Activated naive CD8-positive, alpha-beta T cell treated with anti-CD3 and anti-CD28 coated beads for 36 hours (primary cell): ENCODE measurements around the gene MPIG6B. TPM values are rescaled to one million over a fixed set of nuclear protein-coding genes. Genes with fewer than 3 reads are reported as not detected.
A peak's percentile ranks its signal among the peaks of the same experiment; 100 is the strongest.
"Not testable (repeated sequence)": the region's sequence is repeated elsewhere in the genome, so short reads cannot be mapped to it uniquely, and the experiment has no call there.

ENCODE experiments used
- DNase-seq: peaks from one replicate; pipeline ENCODE4 v3.0.0; 2021
- H3K27ac Mint-ChIP-seq: one replicate; pipeline ENCODE4 v1.8.0; 2022; ENCODE audit warnings: mild to moderate bottlenecking, moderate library complexity, mixed read lengths
- H3K27me3 Mint-ChIP-seq: one replicate; pipeline ENCODE4 v1.8.0; 2022; ENCODE audit warnings: mild to moderate bottlenecking, mixed read lengths
- H3K36me3 Mint-ChIP-seq: one replicate; pipeline ENCODE4 v1.8.0; 2021; ENCODE audit warnings: mild to moderate bottlenecking, mixed read lengths
- H3K4me1 Mint-ChIP-seq: one replicate; pipeline ENCODE4 v1.8.0; 2021; ENCODE audit warnings: mixed read lengths
- H3K4me3 Mint-ChIP-seq: one replicate; pipeline ENCODE4 v1.8.0; 2022; ENCODE audit warnings: mild to moderate bottlenecking, moderate library complexity, mixed read lengths
- H3K9me3 Mint-ChIP-seq: one replicate; pipeline ENCODE4 v1.8.0; 2022; ENCODE audit warnings: mixed read lengths
- total RNA-seq, 2 experiments: library from RNA; stranded (reverse); gene quantifications; one replicate each; pipeline ENCODE4 v1.2.3, GENCODE V29; 2021

Gene MPIG6B
- total RNA-seq, 2 experiments from 2014 or later = 0.16 to 0.56 TPM

GRCh38 chr6:31691078-31691463, 32.1 kb upstream of the MPIG6B start:
- no peak overlapping the region for H3K4me3 Mint-ChIP-seq
- peaks cover 2% of the 10 kb centered on the region for H3K4me1 Mint-ChIP-seq
- peaks cover 7% of the 10 kb centered on the region for H3K36me3 Mint-ChIP-seq

DNA sequence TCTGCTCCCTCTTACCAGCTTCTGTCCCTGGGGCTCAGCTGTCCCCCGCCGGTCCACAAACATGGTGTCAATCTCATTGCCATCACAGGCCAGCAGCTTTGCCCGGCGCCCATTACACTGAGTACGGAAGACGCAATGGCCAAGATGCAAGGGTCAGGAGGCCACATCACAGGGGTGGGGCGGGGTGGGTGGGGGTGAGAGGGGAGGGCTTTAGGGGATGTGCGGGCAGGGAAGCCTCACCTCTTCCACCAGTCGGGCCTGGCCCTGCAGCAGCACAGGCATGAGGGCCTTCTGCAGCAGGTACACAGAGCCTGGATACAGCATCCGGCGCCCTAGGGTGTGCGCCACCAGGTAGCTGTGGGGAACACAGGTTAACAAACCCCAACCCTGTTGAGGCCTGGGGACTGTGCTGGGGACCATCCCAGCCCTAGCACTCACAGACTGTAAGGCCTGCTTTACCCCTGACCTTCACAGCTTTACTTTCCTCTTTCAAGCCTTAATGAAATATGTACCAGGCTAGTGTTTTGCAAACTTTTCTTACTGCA, 31.5 kb upstream of the MPIG6B start:
- Mint-ChIP-seq H3K27me3 (no peaks in the 10 kb centered on the region), H3K4me1 (peaks cover 2% of the 10 kb centered on the region), H3K36me3 (peaks cover 7% of the 10 kb centered on the region), H3K27ac (no peak overlapping the region), H3K9me3 (no peaks in the 10 kb centered on the region), H3K4me3 (no peak overlapping the region)
- DNase-seq = no peak

More at GRCh38 chr6:31691078-31691463, 32.1 kb upstream of the MPIG6B start:
- no peak for DNase-seq
- Mint-ChIP-seq H3K27ac (no peak overlapping the region), H3K9me3 (no peaks in the 10 kb centered on the region), H3K27me3 (no peaks in the 10 kb centered on the region)

DNA sequence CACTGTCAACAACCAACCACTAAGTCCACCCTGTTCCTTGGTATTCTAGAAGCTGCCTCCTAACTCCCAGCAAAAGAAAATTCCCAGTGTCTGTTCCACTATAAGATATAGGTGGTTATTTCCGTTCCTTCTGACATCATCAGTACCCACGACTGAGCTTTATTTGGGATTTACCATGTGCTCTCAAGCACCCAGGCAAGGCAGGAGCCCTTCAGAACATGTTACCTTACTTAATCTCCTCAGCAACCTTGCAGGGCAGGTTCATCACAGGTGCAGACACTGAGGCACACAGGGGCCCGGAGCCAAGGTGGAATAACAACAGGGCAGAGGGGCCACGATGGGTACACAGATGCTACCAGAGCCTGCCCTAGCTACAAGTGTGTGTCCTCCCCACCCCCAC, 30.8 kb upstream of the MPIG6B start:
- H3K36me3 Mint-ChIP-seq = peaks cover 7% of the 10 kb centered on the region
- DNase-seq = no peak
- peaks cover 2% of the 10 kb centered on the region for H3K4me1 Mint-ChIP-seq
- H3K27me3 Mint-ChIP-seq = no peaks in the 10 kb centered on the region
- no peaks in the 10 kb centered on the region for H3K9me3 Mint-ChIP-seq
- no peak overlapping the region for H3K27ac Mint-ChIP-seq
- no peak overlapping the region for H3K4me3 Mint-ChIP-seq

DNA sequence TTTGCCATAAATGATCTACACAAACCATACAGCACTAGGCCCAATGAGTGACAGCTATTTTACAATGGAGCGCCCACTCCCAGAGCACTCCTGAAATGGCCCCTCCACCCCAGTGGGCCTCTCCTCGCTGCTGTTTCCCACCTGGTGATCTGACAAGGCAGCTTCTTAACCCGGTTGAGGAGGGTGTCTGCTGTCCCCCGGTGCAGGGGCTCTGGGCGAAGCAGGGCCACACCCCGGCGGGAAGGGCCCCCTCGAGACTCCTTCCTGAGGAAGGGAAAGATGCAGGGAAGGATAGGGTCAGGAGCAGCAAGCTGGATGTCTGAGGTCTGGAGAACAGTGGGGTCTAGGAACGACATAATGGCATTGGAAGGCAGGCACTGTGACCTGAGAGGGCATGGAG, 30.3 kb upstream of the MPIG6B start:
- peaks cover 7% of the 10 kb centered on the region for H3K36me3 Mint-ChIP-seq
- peaks cover 6% of the 10 kb centered on the region for H3K4me1 Mint-ChIP-seq
- H3K4me3 Mint-ChIP-seq = no peak overlapping the region
- no peaks in the 10 kb centered on the region for H3K27me3 Mint-ChIP-seq
- H3K27ac Mint-ChIP-seq = no peak overlapping the region
- DNase-seq = no peak
- no peaks in the 10 kb centered on the region for H3K9me3 Mint-ChIP-seq

DNA sequence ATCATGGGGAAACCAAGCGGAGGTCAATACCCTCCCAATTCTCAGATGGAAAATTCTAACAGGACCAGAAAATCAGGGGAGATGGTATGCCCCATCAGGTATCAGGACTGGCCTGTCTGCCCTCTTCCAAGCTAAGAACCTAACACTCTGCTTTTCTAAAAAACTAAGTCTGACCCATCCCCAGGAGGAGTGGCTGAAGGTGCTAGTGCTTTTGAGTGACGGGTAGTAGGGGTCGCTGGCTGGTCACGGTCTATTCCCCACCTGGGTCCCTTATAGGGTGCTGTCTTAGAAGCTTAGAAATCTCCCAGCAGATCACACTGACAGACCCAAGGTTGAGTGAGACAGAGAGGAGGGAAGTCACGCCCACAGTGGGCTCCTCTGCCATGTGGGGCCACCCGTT, 29.6 kb upstream of the MPIG6B start:
- H3K36me3 Mint-ChIP-seq = peaks cover 7% of the 10 kb centered on the region
- no peak for DNase-seq
- H3K4me1 Mint-ChIP-seq = peaks cover 7% of the 10 kb centered on the region

GRCh38 chr6:31697555-31697954, 25.6 kb upstream of the MPIG6B start:
- H3K36me3 Mint-ChIP-seq = peaks cover 8% of the 10 kb centered on the region
- peaks cover 18% of the 10 kb centered on the region for H3K4me1 Mint-ChIP-seq
- no peak for DNase-seq
- H3K27me3 Mint-ChIP-seq = no peaks in the 10 kb centered on the region
- H3K4me3 Mint-ChIP-seq = no peak overlapping the region
- no peak overlapping the region for H3K27ac Mint-ChIP-seq
- no peaks in the 10 kb centered on the region for H3K9me3 Mint-ChIP-seq

More for the DNA sequence above, 29.6 kb upstream of the MPIG6B start:
- no peak overlapping the region for H3K4me3 Mint-ChIP-seq
- H3K27ac Mint-ChIP-seq = no peak overlapping the region
- H3K27me3 Mint-ChIP-seq = no peaks in the 10 kb centered on the region
- no peaks in the 10 kb centered on the region for H3K9me3 Mint-ChIP-seq

DNA sequence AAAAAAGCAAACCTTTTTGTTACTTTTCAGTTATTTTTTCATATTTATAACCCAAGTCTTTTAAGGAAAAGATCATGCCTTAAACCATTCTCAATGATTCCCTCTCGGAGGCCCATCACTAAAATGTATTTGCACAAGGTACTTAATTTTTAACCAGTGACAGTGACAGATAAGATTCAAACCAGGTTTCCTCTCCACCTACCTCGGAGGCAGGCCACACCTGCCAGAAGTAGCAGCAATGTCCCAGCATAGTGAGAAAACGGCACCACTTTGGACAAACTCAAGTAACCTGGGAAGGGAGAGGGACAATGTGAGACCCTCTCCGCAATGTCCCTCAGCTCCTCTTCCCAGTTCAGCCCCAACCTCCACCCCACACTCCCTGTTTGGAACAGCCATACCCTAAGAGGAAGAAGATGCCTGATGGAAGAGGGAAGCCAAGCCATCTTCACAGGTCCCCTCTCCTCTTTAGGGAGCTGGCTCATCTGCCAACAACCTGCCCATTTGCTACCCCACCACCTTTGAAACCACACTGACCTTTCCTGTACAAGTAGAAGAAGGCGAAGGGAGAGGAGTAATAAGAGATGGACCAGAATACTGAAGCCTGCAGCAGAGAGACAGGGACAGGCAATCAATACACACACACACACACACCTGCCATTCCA, 22.3 kb upstream of the MPIG6B start:
- DNase-seq = no peak
- peaks cover 18% of the 10 kb centered on the region for H3K4me1 Mint-ChIP-seq
- H3K27ac Mint-ChIP-seq = no peak overlapping the region
- H3K9me3 Mint-ChIP-seq = no peaks in the 10 kb centered on the region
- H3K36me3 Mint-ChIP-seq = peaks cover 3% of the 10 kb centered on the region
- peak overlapping the region; percentile 22 for H3K4me3 Mint-ChIP-seq
- no peaks in the 10 kb centered on the region for H3K27me3 Mint-ChIP-seq

DNA sequence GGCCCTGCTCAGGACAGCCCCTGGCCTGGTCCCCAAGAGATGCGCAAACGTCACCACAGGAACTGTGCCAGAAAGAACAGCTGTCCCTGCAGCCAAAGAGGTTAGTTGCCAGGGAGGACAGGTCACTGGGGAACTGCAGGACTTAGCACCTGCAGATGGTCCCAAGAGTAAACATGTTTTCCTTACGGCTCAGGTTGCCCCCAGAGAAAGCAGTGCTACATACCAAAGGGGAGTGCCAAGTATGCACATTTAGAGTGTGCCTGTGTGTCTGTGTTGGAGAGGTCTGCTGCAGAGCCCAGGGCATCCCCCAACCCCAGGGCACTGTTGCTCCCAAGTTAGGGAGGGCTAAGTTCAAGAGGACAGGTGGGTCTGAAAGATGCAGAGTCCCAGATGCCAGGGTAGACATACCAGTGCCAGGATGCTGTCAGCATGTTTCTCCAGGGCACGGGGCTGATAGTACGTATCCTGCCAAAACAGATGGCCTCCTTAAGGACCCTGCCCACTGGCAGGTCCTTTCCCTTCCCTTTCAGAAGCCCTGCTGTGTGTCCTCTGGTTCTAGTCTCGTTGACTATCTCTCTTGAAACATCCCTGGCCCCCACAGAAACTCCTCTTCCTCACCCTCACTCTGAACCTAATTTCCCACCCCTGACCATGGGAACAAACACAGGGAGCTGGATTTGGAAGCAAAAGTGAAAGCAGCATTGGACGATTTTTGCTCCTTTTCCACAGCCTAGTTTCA, 21.3 kb upstream of the MPIG6B start:
- peaks cover 3% of the 10 kb centered on the region for H3K36me3 Mint-ChIP-seq
- H3K4me1 Mint-ChIP-seq = peaks cover 18% of the 10 kb centered on the region
- peak overlapping the region; percentile 97 for H3K4me3 Mint-ChIP-seq
- H3K9me3 Mint-ChIP-seq = no peaks in the 10 kb centered on the region
- peak overlapping the region; percentile 95 for H3K27ac Mint-ChIP-seq
- DNase-seq = no peak
- H3K27me3 Mint-ChIP-seq = no peaks in the 10 kb centered on the region

DNA sequence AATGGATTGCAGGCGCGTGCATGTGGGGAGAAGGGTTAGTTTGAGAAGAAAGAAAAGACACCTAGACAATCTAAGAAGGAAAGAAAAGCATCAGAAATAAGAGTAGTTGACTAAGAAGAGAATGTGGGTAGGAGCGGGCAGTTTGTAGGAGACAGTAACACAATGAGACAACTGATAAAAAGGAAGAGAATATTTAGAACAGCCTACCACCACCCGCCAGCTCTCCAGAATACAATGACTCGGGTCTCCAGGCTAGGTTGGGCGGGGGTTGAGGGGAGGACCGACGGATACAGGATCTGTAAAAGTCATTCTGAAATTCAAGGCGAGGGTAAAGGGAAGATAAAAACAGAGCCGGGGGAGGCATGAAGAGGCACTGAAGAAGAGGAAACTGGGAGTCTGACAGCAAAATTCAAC, 20.8 kb upstream of the MPIG6B start:
- H3K27ac Mint-ChIP-seq = peak overlapping the region; percentile 95
- H3K4me3 Mint-ChIP-seq = peak overlapping the region; percentile 97
- H3K4me1 Mint-ChIP-seq = peaks cover 18% of the 10 kb centered on the region
- H3K36me3 Mint-ChIP-seq = peaks cover 3% of the 10 kb centered on the region
- H3K9me3 Mint-ChIP-seq = no peaks in the 10 kb centered on the region
- no peaks in the 10 kb centered on the region for H3K27me3 Mint-ChIP-seq
- no peak for DNase-seq

GRCh38 chr6:31702819-31703716, 20.1 kb upstream of the MPIG6B start, which contains the start of gene ABHD16A:
Gene ABHD16A (minus strand): TSS chr6:31703324. CDS start chr6:31703281, 43 bp downstream.
- DNase-seq = peak; percentile 98
- H3K9me3 Mint-ChIP-seq = no peaks in the 10 kb centered on the region
- H3K4me1 Mint-ChIP-seq = peaks cover 13% of the 10 kb centered on the region
- peak within 1 kb of the TSS; percentile 95 for H3K27ac Mint-ChIP-seq
- peak within 1 kb of the TSS; percentile 97 for H3K4me3 Mint-ChIP-seq
- no peaks in the 10 kb centered on the region for H3K27me3 Mint-ChIP-seq
- peaks cover 3% of the 10 kb centered on the region for H3K36me3 Mint-ChIP-seq

- Mint-ChIP-seq H3K27ac (no peak overlapping the region), H3K4me1 (peaks cover 14% of the 10 kb centered on the region), H3K27me3 (no peaks in the 10 kb centered on the region), H3K9me3 (no peaks in the 10 kb centered on the region), H3K4me3 (no peak overlapping the region), H3K36me3 (peaks cover 3% of the 10 kb centered on the region)
- no peak for DNase-seq
Measured at GRCh38 chr6:31705931-31706330, 17.2 kb upstream of the MPIG6B start.

DNA sequence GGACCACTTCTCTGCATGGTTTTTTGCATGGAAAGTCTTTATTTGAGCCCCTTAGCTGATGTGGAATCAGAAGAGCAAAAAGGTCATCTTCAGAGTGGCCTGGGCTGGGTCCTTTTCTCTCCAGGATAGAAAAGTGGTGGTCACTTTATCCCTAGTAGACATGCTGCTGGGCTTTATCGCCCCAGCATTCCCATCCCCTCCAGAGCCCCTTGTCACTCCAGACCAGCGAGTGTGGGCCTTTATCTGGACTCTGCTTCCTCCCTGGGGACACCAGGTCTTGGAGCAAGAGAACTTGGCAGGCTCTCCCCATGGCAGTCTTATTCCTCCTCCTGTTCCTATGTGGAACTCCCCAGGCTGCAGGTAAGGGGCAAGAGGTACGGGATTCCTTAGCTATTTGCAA, 16.6 kb upstream of the MPIG6B start, which contains the start of gene LY6G6F:
Gene LY6G6F (plus strand): TSS at position 268 of the 400 bp plus-strand sequence. CDS start 41 bp downstream, at position 309.
- no peak for DNase-seq
- H3K36me3 Mint-ChIP-seq = peaks cover 3% of the 10 kb centered on the region
- no peak within 1 kb of the TSS for H3K4me3 Mint-ChIP-seq
- H3K9me3 Mint-ChIP-seq = no peaks in the 10 kb centered on the region
- no peaks in the 10 kb centered on the region for H3K27me3 Mint-ChIP-seq
- no peak within 1 kb of the TSS for H3K27ac Mint-ChIP-seq
- H3K4me1 Mint-ChIP-seq = peaks cover 10% of the 10 kb centered on the region

DNA sequence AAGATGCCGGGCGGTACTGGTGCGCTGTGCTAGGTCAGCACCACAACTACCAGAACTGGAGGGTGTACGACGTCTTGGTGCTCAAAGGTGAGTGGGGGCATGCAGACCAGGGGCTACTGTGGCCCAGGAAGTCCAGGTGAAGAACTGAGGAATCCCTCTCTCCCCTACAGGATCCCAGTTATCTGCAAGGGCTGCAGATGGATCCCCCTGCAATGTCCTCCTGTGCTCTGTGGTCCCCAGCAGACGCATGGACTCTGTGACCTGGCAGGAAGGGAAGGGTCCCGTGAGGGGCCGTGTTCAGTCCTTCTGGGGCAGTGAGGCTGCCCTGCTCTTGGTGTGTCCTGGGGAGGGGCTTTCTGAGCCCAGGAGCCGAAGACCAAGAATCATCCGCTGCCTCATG, 15.5 kb upstream of the MPIG6B start:
- H3K27me3 Mint-ChIP-seq = no peaks in the 10 kb centered on the region
- no peak overlapping the region for H3K4me3 Mint-ChIP-seq
- H3K9me3 Mint-ChIP-seq = no peaks in the 10 kb centered on the region
- peaks cover 7% of the 10 kb centered on the region for H3K4me1 Mint-ChIP-seq
- peaks cover under 1% of the 10 kb centered on the region for H3K36me3 Mint-ChIP-seq
- no peak overlapping the region for H3K27ac Mint-ChIP-seq
- no peak for DNase-seq

- no peak overlapping the region for H3K4me3 Mint-ChIP-seq
- H3K36me3 Mint-ChIP-seq = no peaks in the 10 kb centered on the region
- H3K27ac Mint-ChIP-seq = no peak overlapping the region
Measured at GRCh38 chr6:31708224-31708623, 14.9 kb upstream of the MPIG6B start.

GRCh38 chr6:31709157-31709556, 14.0 kb upstream of the MPIG6B start:
- DNase-seq, H3K36me3 Mint-ChIP-seq, H3K4me3 Mint-ChIP-seq, H3K27ac Mint-ChIP-seq, H3K27me3 Mint-ChIP-seq, H3K9me3 Mint-ChIP-seq: not testable (repeated sequence)
- H3K4me1 Mint-ChIP-seq = peaks cover 10% of the 10 kb centered on the region

More at GRCh38 chr6:31708224-31708623, 14.9 kb upstream of the MPIG6B start:
- no peaks in the 10 kb centered on the region for H3K27me3 Mint-ChIP-seq
- no peaks in the 10 kb centered on the region for H3K9me3 Mint-ChIP-seq
- H3K4me1 Mint-ChIP-seq = peaks cover 7% of the 10 kb centered on the region
- no peak for DNase-seq
